Hematopoietic multipotent progenitor cell treated with erythropoietin and hydrocortisone succinate and interleukin-3 and kit ligand, for 6 days (in vitro differentiated cells): ENCODE measurements around the gene UTP3.
"Not testable (repeated sequence)": the region's sequence is repeated elsewhere in the genome, so short reads cannot be mapped to it uniquely, and the experiment has no call there.

Experiments
- DNase-seq: peaks from one replicate; pipeline ENCODE4 v3.0.0-alpha.2; 2015

UTP3 gene

GRCh38 chr4:70687821-70688794, at the start of gene UTP3:
UTP3 (plus strand) TSS chr4:70688532; CDS start chr4:70688678, 146 bp downstream.
- DNase-seq = peak; percentile 98

- no peak for DNase-seq
Observed at GRCh38 chr4:70640192-70640591, 48.1 kb upstream of the UTP3 start.

- DNase-seq = not testable (repeated sequence)
Observed at GRCh38 chr4:70650741-70651140, 37.6 kb upstream of the UTP3 start.

- peak; percentile 74 for DNase-seq
Observed at GRCh38 chr4:70651864-70652506, 36.3 kb upstream of the UTP3 start.

GRCh38 chr4:70654605-70655011, 33.7 kb upstream of the UTP3 start:
- peak; percentile 80 for DNase-seq

GRCh38 chr4:70657326-70657725, 31.0 kb upstream of the UTP3 start:
- no peak for DNase-seq

- DNase-seq = no peak
Observed at GRCh38 chr4:70658418-70658817, 29.9 kb upstream of the UTP3 start.

GRCh38 chr4:70660106-70660505, 28.2 kb upstream of the UTP3 start:
- no peak for DNase-seq

- not testable (repeated sequence) for DNase-seq
Observed at GRCh38 chr4:70661309-70661922, 26.9 kb upstream of the UTP3 start.

- DNase-seq = no peak
Observed at GRCh38 chr4:70666369-70666768, 22.0 kb upstream of the UTP3 start, which contains the start of gene JCHAIN. JCHAIN (minus strand) TSS chr4:70666508; CDS start chr4:70666490, 18 bp downstream.

- no peak for DNase-seq
Observed at GRCh38 chr4:70667740-70668535, 20.4 kb upstream of the UTP3 start.

- no peak for DNase-seq
Observed at GRCh38 chr4:70670332-70671014, 17.9 kb upstream of the UTP3 start.

GRCh38 chr4:70671091-70671490, 17.2 kb upstream of the UTP3 start:
- no peak for DNase-seq

- DNase-seq = no peak
Observed at GRCh38 chr4:70674191-70674590, 14.1 kb upstream of the UTP3 start.

GRCh38 chr4:70674731-70675130, 13.6 kb upstream of the UTP3 start:
- DNase-seq = no peak

- no peak for DNase-seq
Observed at GRCh38 chr4:70676554-70677090, 11.7 kb upstream of the UTP3 start.

- no peak for DNase-seq
Observed at GRCh38 chr4:70678383-70678999, 9.8 kb upstream of the UTP3 start.

- DNase-seq = no peak
Observed at GRCh38 chr4:70680934-70681333, 7.4 kb upstream of the UTP3 start.

GRCh38 chr4:70681704-70682103, 6.6 kb upstream of the UTP3 start:
- DNase-seq = no peak

- not testable (repeated sequence) for DNase-seq
Observed at GRCh38 chr4:70682142-70682541, 6.2 kb upstream of the UTP3 start.

- DNase-seq = peak; percentile 34
Observed at GRCh38 chr4:70687392-70687791, 940 bp upstream of the UTP3 start.
